ENCODE results near the gene HTR6. TPM values are rescaled to one million over a fixed set of nuclear protein-coding genes. Genes with fewer than 3 reads are reported as not detected.

Gene HTR6
- total and polyA plus RNA-seq, 2 of the 4 experiments (the other 2 are of a cell fraction), result not detected

DNA sequence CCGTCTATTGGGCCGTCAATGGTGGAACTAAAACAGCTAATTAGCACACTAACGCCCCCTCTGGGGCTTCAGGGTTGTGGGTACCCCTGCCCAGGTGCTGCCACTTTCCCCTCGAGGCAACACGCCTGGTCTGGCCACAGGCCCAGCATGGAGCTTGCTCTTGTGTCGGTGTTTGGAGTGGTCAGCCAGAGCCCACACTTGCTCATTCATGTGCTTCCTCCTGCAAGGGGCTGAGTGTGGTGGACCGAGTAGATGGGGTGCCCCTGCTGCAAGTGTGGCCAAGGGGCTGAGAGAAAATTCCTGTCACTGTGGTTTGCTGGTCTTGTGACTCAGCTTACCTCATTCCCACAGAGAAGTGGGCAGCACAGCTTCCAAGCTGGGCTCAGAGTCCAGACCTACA is 25.7 kb downstream of the HTR6 start:
- H3K27me3 ChIP-seq (ENCODE audit: control insufficient read depth, insufficient read depth, low read length), result no peaks in the 10 kb centered on the region
- peaks cover 3% of the 10 kb centered on the region; the same call in 1 of the 2 replicates for H3K9me3 ChIP-seq (ENCODE audit: control insufficient read depth, insufficient read depth, low read length)
- H3K23ac ChIP-seq (ENCODE audit: low read depth, low read length), result no peak overlapping the region
- peaks cover 19% of the 10 kb centered on the region; the same call in 1 of the 2 replicates for H3K36me3 ChIP-seq (ENCODE audit: control insufficient read depth, insufficient read depth, low read length)
- H2BK120ac ChIP-seq (ENCODE audit: low read depth, low read length), result no peak overlapping the region
- no peak overlapping the region for H2BK15ac ChIP-seq (ENCODE audit: low read depth, low read length)
- no peak for DNase-seq
- ATAC-seq (ENCODE audit: low read depth), result no peak
- no TSS peak for BruUV-seq (replicated peaks)
- in situ Hi-C loops (cut with MboI; ENCODE audit: low sequenced_read_pairs), result no loop called here
- dilution Hi-C loops (cut with HindIII; ENCODE audit: low sequenced_read_pairs, unreplicated experiment), result no loop called here
- ChIA-PET CTCF (no interaction called here), POLR2A (ENCODE audit: unreplicated experiment) (interaction anchor here (0.6 kb wide), 1 partner anchor 52 kb away, joined by 3 read pairs; no protein-coding TSS in a partner anchor)
- H4K8ac ChIP-seq (ENCODE audit: low read depth in 2 of 2, low read length in 2 of 2), result no peak overlapping the region
- no peak overlapping the region for H2BK20ac ChIP-seq (ENCODE audit: low read depth, low read length)
- H4K20me1 ChIP-seq (ENCODE audit: insufficient read depth, low read length), result no peaks in the 10 kb centered on the region
- H3K9ac ChIP-seq (ENCODE audit: low read depth, low read length), result no peak overlapping the region
- H2AK5ac ChIP-seq (ENCODE audit: low read depth, low read length), result no peak overlapping the region
- H2BK5ac ChIP-seq (ENCODE audit: low read depth, low read length, poor library complexity, severe bottlenecking), result no peak overlapping the region
- H3K18ac ChIP-seq (ENCODE audit: low read depth, low read length), result no peak overlapping the region
- H3K9me1 ChIP-seq (ENCODE audit: insufficient read depth, low read length), result no peaks in the 10 kb centered on the region
- H3K4me1 ChIP-seq (ENCODE audit: control insufficient read depth, insufficient read depth, low read length), result no peaks in the 10 kb centered on the region
- no peak overlapping the region for H4K5ac ChIP-seq (ENCODE audit: low read depth, low read length)
- H2AK9ac ChIP-seq (replicated peaks; ENCODE audit: low read depth, low read length, poor library complexity), result no peak overlapping the region
- H4K91ac ChIP-seq (ENCODE audit: insufficient read depth, low read depth, low read length), result no peak overlapping the region
- WGBS, 2 experiments (ENCODE audit: extremely low coverage in 2 of 2, insufficient read length in 1 of 2), result no CpG with 5 or more reads among the region's 7 CpGs
- no peak overlapping the region for H3K4me2 ChIP-seq (ENCODE audit: low read depth, low read length)
- no peak overlapping the region for H3K27ac ChIP-seq (ENCODE audit: insufficient read depth, low read length)
- TF ChIP-seq MXI1 (IDR thresholded peaks at IDR 0.05; ENCODE audit: borderline replicate concordance, low read depth, low read length) (no peak), BHLHE40 (IDR thresholded peaks at IDR 0.05; ENCODE audit: low read depth, low read length) (no peak), FOS (IDR thresholded peaks at IDR 0.05; ENCODE audit: low read depth, low read length) (no peak), POLR2A (IDR thresholded peaks at IDR 0.05; ENCODE audit: low read depth, low read length) (no peak), RAD21 (IDR thresholded peaks at IDR 0.05; ENCODE audit: low read length) (no peak), SMC3 (IDR thresholded peaks at IDR 0.05; ENCODE audit: low read depth, low read length) (no peak), RFX5 (IDR thresholded peaks at IDR 0.05; ENCODE audit: low read depth, low read length) (no peak)
- TF ChIP-seq, protein P1, sequence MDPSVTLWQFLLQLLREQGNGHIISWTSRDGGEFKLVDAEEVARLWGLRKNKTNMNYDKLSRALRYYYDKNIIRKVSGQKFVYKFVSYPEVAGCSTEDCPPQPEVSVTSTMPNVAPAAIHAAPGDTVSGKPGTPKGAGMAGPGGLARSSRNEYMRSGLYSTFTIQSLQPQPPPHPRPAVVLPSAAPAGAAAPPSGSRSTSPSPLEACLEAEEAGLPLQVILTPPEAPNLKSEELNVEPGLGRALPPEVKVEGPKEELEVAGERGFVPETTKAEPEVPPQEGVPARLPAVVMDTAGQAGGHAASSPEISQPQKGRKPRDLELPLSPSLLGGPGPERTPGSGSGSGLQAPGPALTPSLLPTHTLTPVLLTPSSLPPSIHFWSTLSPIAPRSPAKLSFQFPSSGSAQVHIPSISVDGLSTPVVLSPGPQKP (IDR thresholded peaks at IDR 0.05; ENCODE audit: borderline replicate concordance, low read depth, low read length), result no peak
- TF ChIP-seq, protein P2, sequence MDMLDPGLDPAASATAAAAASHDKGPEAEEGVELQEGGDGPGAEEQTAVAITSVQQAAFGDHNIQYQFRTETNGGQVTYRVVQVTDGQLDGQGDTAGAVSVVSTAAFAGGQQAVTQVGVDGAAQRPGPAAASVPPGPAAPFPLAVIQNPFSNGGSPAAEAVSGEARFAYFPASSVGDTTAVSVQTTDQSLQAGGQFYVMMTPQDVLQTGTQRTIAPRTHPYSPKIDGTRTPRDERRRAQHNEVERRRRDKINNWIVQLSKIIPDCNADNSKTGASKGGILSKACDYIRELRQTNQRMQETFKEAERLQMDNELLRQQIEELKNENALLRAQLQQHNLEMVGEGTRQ (IDR thresholded peaks at IDR 0.05; ENCODE audit: low read depth, low read length), result no peak
- TF ChIP-seq, protein P3, sequence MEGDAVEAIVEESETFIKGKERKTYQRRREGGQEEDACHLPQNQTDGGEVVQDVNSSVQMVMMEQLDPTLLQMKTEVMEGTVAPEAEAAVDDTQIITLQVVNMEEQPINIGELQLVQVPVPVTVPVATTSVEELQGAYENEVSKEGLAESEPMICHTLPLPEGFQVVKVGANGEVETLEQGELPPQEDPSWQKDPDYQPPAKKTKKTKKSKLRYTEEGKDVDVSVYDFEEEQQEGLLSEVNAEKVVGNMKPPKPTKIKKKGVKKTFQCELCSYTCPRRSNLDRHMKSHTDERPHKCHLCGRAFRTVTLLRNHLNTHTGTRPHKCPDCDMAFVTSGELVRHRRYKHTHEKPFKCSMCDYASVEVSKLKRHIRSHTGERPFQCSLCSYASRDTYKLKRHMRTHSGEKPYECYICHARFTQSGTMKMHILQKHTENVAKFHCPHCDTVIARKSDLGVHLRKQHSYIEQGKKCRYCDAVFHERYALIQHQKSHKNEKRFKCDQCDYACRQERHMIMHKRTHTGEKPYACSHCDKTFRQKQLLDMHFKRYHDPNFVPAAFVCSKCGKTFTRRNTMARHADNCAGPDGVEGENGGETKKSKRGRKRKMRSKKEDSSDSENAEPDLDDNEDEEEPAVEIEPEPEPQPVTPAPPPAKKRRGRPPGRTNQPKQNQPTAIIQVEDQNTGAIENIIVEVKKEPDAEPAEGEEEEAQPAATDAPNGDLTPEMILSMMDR (conservative IDR thresholded peaks at IDR 0.05; ENCODE audit: low read depth, low read length), result no peak
- intact Hi-C loops (cut with micrococcal nuclease), result no loop called here
- no peak overlapping the region for H3K4ac ChIP-seq (ENCODE audit: low read depth, low read length)
- no peaks in the 10 kb centered on the region for H3K79me1 ChIP-seq (ENCODE audit: low read depth in 1 of 2, low read length in 2 of 2)
- no peak overlapping the region for H3K4me3 ChIP-seq (ENCODE audit: insufficient read depth, low read depth, low read length)
- H3K56ac ChIP-seq (ENCODE audit: extremely low read depth, insufficient read depth, low read length), result no peak overlapping the region
- H2AFZ ChIP-seq (replicated peaks; ENCODE audit: low read length, poor library complexity), result no peak overlapping the region
- H3K14ac ChIP-seq (replicated peaks; ENCODE audit: low read depth, low read length), result no peak overlapping the region
